Testis (tissue), 3 donors: ENCODE measurements around the gene GABRD. TPM values are rescaled to one million over a fixed set of nuclear protein-coding genes. Genes with fewer than 3 reads are reported as not detected.

Experiments
- DNase-seq: peaks from one replicate; pipeline ENCODE4 v3.0.0-alpha.2; 2019
- H3K27ac ChIP-seq, 2 donors: fragments of 200-600 bp; sonication (generic); one replicate each; pipeline ENCODE4 v1.5.1; 2019
- H3K27me3 ChIP-seq: fragments of 200-600 bp; sonication (generic); one replicate; pipeline ENCODE4 v1.5.1; 2019
- H3K36me3 ChIP-seq: fragments of 200-600 bp; sonication (generic); one replicate; pipeline ENCODE4 v1.5.1; 2017; ENCODE audit warnings: low read depth; ENCODE audit errors: missing control alignments
- H3K4me1 ChIP-seq: fragments of 200-600 bp; sonication (generic); one replicate; pipeline ENCODE4 v1.5.1; 2019
- H3K4me3 ChIP-seq, 2 donors: fragments of 200-600 bp; sonication (generic); one replicate each; pipeline ENCODE4 v1.5.1; 2017 to 2019
- H3K9me3 ChIP-seq: fragments of 200-600 bp; sonication (generic); one replicate; pipeline ENCODE4 v1.5.1; 2017
- CTCF ChIP-seq, 3 experiments: fragments of 450-650 bp in 2 of 3; fragments of 200-600 bp in 1 of 3; sonication (generic) in 1 of 3; IDR thresholded peaks; one replicate each; pipeline ENCODE4 v1.5.1; 2016 to 2019; ENCODE audit warnings: antibody characterized with exemption in 3 of 3, mild to moderate bottlenecking in 2 of 3, moderate library complexity in 1 of 3
- POLR2A ChIP-seq: fragments of 450-650 bp; IDR thresholded peaks from one replicate; pipeline ENCODE4 v1.6.1; 2017; ENCODE audit warnings: antibody characterized with exemption, mild to moderate bottlenecking, moderate library complexity
- WGBS, 2 donors: methylation state at CpG; one replicate each; pipeline ENCODE4 v1.1.5; 2018; 5-methylcytosine and 5-hydroxymethylcytosine counted together
- intact Hi-C: fragments of 100-400 bp; cut with DNase I; formaldehyde crosslinking; loops from one replicate; pipeline ENCODE4 v1.15.1; 2023; ENCODE audit warnings: low total_unique reads
- polyA plus RNA-seq: library from polyadenylated mRNA; stranded (reverse); fragments of 350-450 nt; fragmentation: Illumina TruSeq; extraction: RNeasy Lipid Tissue Mini Kit (QIAGEN cat#74804); gene quantifications from one replicate; pipeline ENCODE4 v1.2.3, GENCODE V29; 2014; ENCODE audit warnings: low read depth, low replicate concordance; ENCODE audit not compliant: insufficient read depth
- total RNA-seq, 2 donors: library from RNA; depleted of rRNA; stranded (reverse); fragments of >200 nt; gene quantifications; one replicate each; pipeline ENCODE4 v1.2.3, GENCODE V29; 2016

GABRD gene
- total and polyA plus RNA-seq, 3 donors from 2014 or later = 7.8 to 18.1 (median 16.9) TPM

DNA sequence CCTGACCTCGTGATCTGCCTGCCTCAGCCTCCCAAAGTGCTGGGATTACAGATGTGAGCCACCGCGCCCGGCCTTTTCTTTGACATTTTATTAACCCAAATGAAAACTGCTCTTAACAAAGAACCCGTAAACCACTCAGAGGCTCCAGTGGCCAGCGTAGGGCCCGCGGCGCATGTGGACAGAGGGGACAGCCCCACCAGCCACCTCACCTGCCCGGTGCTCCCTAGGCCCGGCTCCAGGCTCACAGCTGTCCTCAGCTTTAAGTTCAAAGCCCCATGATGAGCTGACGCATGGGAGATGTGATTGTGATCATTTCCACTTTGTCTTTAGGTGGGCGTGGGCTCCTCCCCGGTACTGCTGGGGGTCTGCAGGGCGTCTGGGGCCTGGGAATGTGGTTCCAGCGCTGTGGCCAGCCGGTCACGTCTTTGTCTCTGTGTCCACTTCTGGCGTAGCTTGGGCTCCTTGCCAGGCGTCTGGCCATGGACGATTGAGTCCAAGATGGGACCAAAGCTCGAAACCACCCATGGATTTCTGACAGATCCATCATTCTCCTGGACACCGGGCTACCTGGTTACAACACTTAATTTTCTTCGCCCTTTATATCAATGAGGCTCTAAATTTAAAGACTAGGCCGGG is 37.9 kb downstream of the GABRD start:
- 90 to 95% methylated on average over 21 to 25 of the region's 25 CpGs for WGBS, 2 donors
- no peak for DNase-seq
- no peaks in the 10 kb centered on the region for H3K27me3 ChIP-seq
- no peak overlapping the region for H3K4me3 ChIP-seq
- H3K9me3 ChIP-seq = no peaks in the 10 kb centered on the region
- H3K27ac ChIP-seq = no peak overlapping the region
- no peaks in the 10 kb centered on the region for H3K36me3 ChIP-seq
- TF ChIP-seq POLR2A (no peak), CTCF (IDR thresholded peaks at IDR 0.05) (no peak)
- H3K4me1 ChIP-seq = no peaks in the 10 kb centered on the region
- intact Hi-C loops = no loop called here

GRCh38 chr1:2059290-2059953 is 40.3 kb downstream of the GABRD start:
- Histone ChIP-seq H3K36me3 (no peaks in the 10 kb centered on the region), H3K4me1 (no peaks in the 10 kb centered on the region), H3K27me3 (no peaks in the 10 kb centered on the region), H3K27ac (no peak overlapping the region), H3K4me3 (no peak overlapping the region), H3K9me3 (no peaks in the 10 kb centered on the region)
- WGBS, 2 donors = 91 to 93% methylated on average over 35 of the region's 35 CpGs
- DNase-seq = no peak
- TF ChIP-seq CTCF (IDR thresholded peaks at IDR 0.05) (no peak), POLR2A (no peak)
- intact Hi-C loops = no loop called here

DNA sequence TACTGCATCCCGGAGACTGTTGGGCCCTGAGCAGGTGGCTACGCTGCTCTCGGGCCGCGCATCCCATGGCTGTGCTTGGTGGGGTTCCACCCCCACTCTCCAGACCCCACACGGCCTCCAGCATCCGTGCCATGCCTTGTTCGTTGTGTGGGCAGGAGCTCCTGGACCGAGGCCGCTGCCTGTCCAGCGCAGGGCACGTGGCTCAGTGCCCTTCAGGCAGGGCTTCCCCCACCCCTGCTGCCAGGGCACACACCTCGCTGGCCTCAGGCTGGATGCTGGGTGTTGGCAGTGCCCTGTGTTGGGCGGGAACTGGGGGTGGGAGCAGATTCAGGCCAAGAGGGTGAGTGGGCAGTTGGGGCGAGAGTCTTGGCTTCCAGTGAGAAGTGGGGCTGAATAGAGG is 40.9 kb downstream of the GABRD start:
- WGBS, 2 donors = 95% methylated on average over 3 to 15 of the region's 15 CpGs

GRCh38 chr1:2060535-2060934 is 41.4 kb downstream of the GABRD start:
- TF ChIP-seq POLR2A = no peak
- no peak for TF ChIP-seq CTCF (IDR thresholded peaks at IDR 0.05)
- 88 to 94% methylated on average over 11 to 23 of the region's 23 CpGs for WGBS, 2 donors
- H3K9me3 ChIP-seq = no peaks in the 10 kb centered on the region
- no peak overlapping the region for H3K4me3 ChIP-seq
- H3K4me1 ChIP-seq = no peaks in the 10 kb centered on the region
- intact Hi-C loops = no loop called here
- no peak for DNase-seq
- H3K27me3 ChIP-seq = no peaks in the 10 kb centered on the region
- no peaks in the 10 kb centered on the region for H3K36me3 ChIP-seq
- no peak overlapping the region for H3K27ac ChIP-seq

More for the DNA sequence above, 40.9 kb downstream of the GABRD start:
- no peaks in the 10 kb centered on the region for H3K9me3 ChIP-seq
- no peaks in the 10 kb centered on the region for H3K4me1 ChIP-seq
- no peaks in the 10 kb centered on the region for H3K36me3 ChIP-seq
- TF ChIP-seq CTCF (IDR thresholded peaks at IDR 0.05) (no peak), POLR2A (no peak)
- H3K27me3 ChIP-seq = no peaks in the 10 kb centered on the region
- no peak overlapping the region for H3K27ac ChIP-seq
- no peak for DNase-seq
- no peak overlapping the region for H3K4me3 ChIP-seq
- intact Hi-C loops = no loop called here
